BE2C (cell line): ENCODE measurements around the gene TBC1D7.

Source experiments
- DNase-seq: peaks from one replicate; pipeline ENCODE4 v3.0.0-alpha.2; 2020
- H3K27me3 ChIP-seq: fragments of 250-450 bp; sonication (Bioruptor Pico); 2 replicates; pipeline ENCODE4 v1.5.1; 2020; ENCODE audit warnings: mild to moderate bottlenecking
- H3K36me3 ChIP-seq: fragments of 250-450 bp; sonication (Bioruptor Pico); 2 replicates; pipeline ENCODE4 v1.5.1; 2020; ENCODE audit warnings: mild to moderate bottlenecking
- H3K4me1 ChIP-seq: fragments of 250-450 bp; sonication (Bioruptor Pico); 2 replicates; pipeline ENCODE4 v1.5.1; 2020
- H3K4me3 ChIP-seq: 2 replicates; pipeline ENCODE4 v1.5.1; 2011; ENCODE audit warnings: low read depth, low read length
- H3K9me3 ChIP-seq: fragments of 250-450 bp; sonication (Bioruptor Pico); 2 replicates; pipeline ENCODE4 v1.5.1; 2020
- TF ChIP-seq, protein P1 (sequence below): IDR thresholded peaks from 2 replicates; pipeline ENCODE4 v1.5.1; 2012; ENCODE audit warnings: mild to moderate bottlenecking, low read depth, low read length

The TBC1D7 gene

DNA sequence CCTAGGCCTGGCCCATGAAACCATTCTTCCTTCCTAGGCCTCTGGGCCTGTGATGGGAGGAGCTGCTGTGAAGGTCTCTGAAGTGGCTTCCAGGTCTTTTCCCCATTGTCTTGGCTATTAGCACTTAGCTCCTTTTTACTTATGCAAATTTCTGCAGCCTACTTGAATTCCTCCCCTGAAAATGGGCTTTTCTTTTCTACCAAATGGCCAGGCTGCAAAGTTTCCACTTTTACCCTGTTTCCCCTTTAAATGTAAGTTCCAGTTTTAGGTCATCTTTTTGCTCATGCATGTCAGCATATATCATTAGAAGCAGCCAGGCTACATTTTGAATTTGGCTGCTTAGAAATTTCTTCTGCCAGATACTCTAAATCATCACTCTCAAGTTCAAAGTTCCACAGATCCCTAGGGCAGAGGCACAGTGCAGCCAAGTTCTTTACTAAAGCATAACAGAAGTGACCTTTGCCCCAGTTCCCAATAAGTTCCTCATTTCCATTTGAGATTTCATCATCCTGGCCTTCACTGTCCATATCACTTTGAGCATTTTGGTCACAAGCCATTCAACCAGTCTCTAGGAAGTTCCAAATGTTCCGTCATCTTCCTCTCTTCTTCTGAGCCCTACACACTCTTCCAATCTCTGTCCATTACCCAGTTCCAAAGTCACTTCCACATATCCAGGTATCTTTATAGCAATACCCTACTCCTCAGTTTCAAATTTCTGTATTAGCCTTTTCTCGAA lies 71.9 kb downstream of the TBC1D7 start:
- TF ChIP-seq, protein P1, sequence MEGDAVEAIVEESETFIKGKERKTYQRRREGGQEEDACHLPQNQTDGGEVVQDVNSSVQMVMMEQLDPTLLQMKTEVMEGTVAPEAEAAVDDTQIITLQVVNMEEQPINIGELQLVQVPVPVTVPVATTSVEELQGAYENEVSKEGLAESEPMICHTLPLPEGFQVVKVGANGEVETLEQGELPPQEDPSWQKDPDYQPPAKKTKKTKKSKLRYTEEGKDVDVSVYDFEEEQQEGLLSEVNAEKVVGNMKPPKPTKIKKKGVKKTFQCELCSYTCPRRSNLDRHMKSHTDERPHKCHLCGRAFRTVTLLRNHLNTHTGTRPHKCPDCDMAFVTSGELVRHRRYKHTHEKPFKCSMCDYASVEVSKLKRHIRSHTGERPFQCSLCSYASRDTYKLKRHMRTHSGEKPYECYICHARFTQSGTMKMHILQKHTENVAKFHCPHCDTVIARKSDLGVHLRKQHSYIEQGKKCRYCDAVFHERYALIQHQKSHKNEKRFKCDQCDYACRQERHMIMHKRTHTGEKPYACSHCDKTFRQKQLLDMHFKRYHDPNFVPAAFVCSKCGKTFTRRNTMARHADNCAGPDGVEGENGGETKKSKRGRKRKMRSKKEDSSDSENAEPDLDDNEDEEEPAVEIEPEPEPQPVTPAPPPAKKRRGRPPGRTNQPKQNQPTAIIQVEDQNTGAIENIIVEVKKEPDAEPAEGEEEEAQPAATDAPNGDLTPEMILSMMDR: no peak
- H3K4me1 ChIP-seq: no peaks in the 10 kb centered on the region

More for the DNA sequence above, 71.9 kb downstream of the TBC1D7 start:
- no peaks in the 10 kb centered on the region for H3K27me3 ChIP-seq
- H3K36me3 ChIP-seq: no peaks in the 10 kb centered on the region
- H3K9me3 ChIP-seq: no peaks in the 10 kb centered on the region
- DNase-seq: no peak
- H3K4me3 ChIP-seq: no peak overlapping the region
